K562 (cell line): Measurements from ENCODE around the gene COQ4. TPM values are rescaled to one million over a fixed set of nuclear protein-coding genes. Genes with fewer than 3 reads are reported as not detected.

Experiments used
- KLF10 ChIP-seq: fragments of 250-450 bp; sonication (Bioruptor Pico); IDR thresholded peaks from 2 replicates; pipeline ENCODE4 v1.6.1; 2021; ENCODE audit warnings: matching md5 sums
- KLF16 ChIP-seq: IDR thresholded peaks from 2 replicates; pipeline ENCODE4 v1.6.1; 2016; ENCODE audit warnings: antibody characterized with exemption
- MAFK ChIP-seq: IDR thresholded peaks from 2 replicates; pipeline ENCODE4 v1.6.1; 2011; ENCODE audit warnings: low read length, improper control_type of control experiment
- SP2 ChIP-seq: IDR thresholded peaks from 2 replicates; pipeline ENCODE4 v1.6.1; 2011; ENCODE audit warnings: mild to moderate bottlenecking, low read depth, low read length, moderate library complexity; ENCODE audit not compliant: poor library complexity, severe bottlenecking; ENCODE audit errors: extremely low read depth
- TOE1 ChIP-seq, 2 experiments: fragments of 450-650 bp in 1 of 2; sonication (generic) in 1 of 2; formaldehyde crosslinking in 1 of 2; IDR thresholded peaks; 2 replicates each; pipeline versions ENCODE4 v1.7.1 to v1.8.0; 2016 to 2022; ENCODE audit warnings: borderline replicate concordance in 2 of 2, mild to moderate bottlenecking in 2 of 2, antibody characterized with exemption in 1 of 2, inconsistent platforms in 1 of 2, low read depth in 1 of 2, missing genetic modification reagents in 1 of 2, moderate library complexity in 1 of 2
- ZBTB17 ChIP-seq: fragments of 450-650 bp; formaldehyde crosslinking; IDR thresholded peaks from 2 replicates; pipeline ENCODE4 v1.4.0; 2020; ENCODE audit warnings: mild to moderate bottlenecking
- ZBTB49 ChIP-seq: sonication (generic); formaldehyde crosslinking; IDR thresholded peaks from 2 replicates; pipeline ENCODE4 v1.8.0; 2022; ENCODE audit warnings: missing genetic modification reagents, mild to moderate bottlenecking, borderline replicate concordance
- ZNF79 ChIP-seq: fragments of 250-450 bp; sonication (Bioruptor Pico); IDR thresholded peaks from 2 replicates; pipeline ENCODE4 v1.4.0; 2020; ENCODE audit warnings: low read depth, mild to moderate bottlenecking, moderate library complexity
- polyA plus RNA-seq, 8 experiments: library from polyadenylated mRNA; depleted of rRNA in 4 of 8; stranded (reverse) in 5 of 8; unstranded in 3 of 8; fragments of >200 nt; fragmentation: Nextera tagmentation in 2 of 8; fragmentation: Illumina TruSeq in 1 of 8; extraction: Ambion mirVana in 2 of 8; extraction: Trizol in 1 of 8; gene quantifications; 2 replicates each; pipeline versions ENCODE4 v1.2.1 to v1.2.3, GENCODE V29; 2011 to 2014; ENCODE audit warnings: inconsistent platforms in 1 of 8, missing spikeins in 1 of 8
- total RNA-seq, 7 experiments: library from RNA; depleted of rRNA in 6 of 7; stranded (reverse); fragments of >200 nt in 6 of 7; fragmentation: Illumina TruSeq in 2 of 7; extraction: Trizol in 2 of 7; gene quantifications; 2 replicates each; pipeline versions ENCODE4 v1.2.1 to v1.2.3, GENCODE V29; 2011 to 2021; ENCODE audit warnings: low replicate concordance in 1 of 7
- TF ChIP-seq, protein P1 (sequence below), 2 experiments: fragments of 450-650 bp; formaldehyde crosslinking in 1 of 2; IDR thresholded peaks; 2 replicates each; pipeline versions ENCODE4 v1.4.0 to v1.6.1; 2014 to 2020; ENCODE audit warnings: mild to moderate bottlenecking in 2 of 2, borderline replicate concordance in 1 of 2, low read depth in 1 of 2
- TF ChIP-seq, protein P2 (sequence below): IDR thresholded peaks from 2 replicates; pipeline ENCODE4 v1.6.1; 2016; ENCODE audit warnings: missing genetic modification characterization, missing compliant biosample characterization

COQ4 gene
- total and polyA plus RNA-seq, 9 of the 15 experiments (the other 6 are each of a cell fraction or from before 2014, with no cell fraction given) = 9.1 to 135 (median 67.2) TPM

GRCh38 chr9:128275198-128276007 is 47.2 kb upstream of the COQ4 start, which contains the start of gene GOLGA2 (continued):
- TF ChIP-seq, protein P1, sequence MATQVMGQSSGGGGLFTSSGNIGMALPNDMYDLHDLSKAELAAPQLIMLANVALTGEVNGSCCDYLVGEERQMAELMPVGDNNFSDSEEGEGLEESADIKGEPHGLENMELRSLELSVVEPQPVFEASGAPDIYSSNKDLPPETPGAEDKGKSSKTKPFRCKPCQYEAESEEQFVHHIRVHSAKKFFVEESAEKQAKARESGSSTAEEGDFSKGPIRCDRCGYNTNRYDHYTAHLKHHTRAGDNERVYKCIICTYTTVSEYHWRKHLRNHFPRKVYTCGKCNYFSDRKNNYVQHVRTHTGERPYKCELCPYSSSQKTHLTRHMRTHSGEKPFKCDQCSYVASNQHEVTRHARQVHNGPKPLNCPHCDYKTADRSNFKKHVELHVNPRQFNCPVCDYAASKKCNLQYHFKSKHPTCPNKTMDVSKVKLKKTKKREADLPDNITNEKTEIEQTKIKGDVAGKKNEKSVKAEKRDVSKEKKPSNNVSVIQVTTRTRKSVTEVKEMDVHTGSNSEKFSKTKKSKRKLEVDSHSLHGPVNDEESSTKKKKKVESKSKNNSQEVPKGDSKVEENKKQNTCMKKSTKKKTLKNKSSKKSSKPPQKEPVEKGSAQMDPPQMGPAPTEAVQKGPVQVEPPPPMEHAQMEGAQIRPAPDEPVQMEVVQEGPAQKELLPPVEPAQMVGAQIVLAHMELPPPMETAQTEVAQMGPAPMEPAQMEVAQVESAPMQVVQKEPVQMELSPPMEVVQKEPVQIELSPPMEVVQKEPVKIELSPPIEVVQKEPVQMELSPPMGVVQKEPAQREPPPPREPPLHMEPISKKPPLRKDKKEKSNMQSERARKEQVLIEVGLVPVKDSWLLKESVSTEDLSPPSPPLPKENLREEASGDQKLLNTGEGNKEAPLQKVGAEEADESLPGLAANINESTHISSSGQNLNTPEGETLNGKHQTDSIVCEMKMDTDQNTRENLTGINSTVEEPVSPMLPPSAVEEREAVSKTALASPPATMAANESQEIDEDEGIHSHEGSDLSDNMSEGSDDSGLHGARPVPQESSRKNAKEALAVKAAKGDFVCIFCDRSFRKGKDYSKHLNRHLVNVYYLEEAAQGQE (IDR thresholded peaks at IDR 0.05; ENCODE audit: borderline replicate concordance) = no peak
- TF ChIP-seq, protein P1 (CRISPR knock-in tag; IDR thresholded peaks at IDR 0.05; ENCODE audit: low read depth) = peak; percentile 80
- TF ChIP-seq ZNF79 (no peak), KLF10 (CRISPR knock-in tag) (no peak), MAFK (0 out of 2 replicates have a peak, but pooled peaks have one; percentile 1), KLF16 (no peak), TOE1 (IDR thresholded peaks at IDR 0.05; ENCODE audit: borderline replicate concordance) (no peak), TOE1 (CRISPR knock-in tag; IDR thresholded peaks at IDR 0.05; ENCODE audit: borderline replicate concordance, low read depth) (no peak), SP2 (no peak), ZBTB17 (CRISPR knock-in tag) (0 out of 2 replicates have a peak, but pooled peaks have one; percentile 39), ZBTB49 (CRISPR knock-in tag) (no peak)
- TF ChIP-seq, protein P2, sequence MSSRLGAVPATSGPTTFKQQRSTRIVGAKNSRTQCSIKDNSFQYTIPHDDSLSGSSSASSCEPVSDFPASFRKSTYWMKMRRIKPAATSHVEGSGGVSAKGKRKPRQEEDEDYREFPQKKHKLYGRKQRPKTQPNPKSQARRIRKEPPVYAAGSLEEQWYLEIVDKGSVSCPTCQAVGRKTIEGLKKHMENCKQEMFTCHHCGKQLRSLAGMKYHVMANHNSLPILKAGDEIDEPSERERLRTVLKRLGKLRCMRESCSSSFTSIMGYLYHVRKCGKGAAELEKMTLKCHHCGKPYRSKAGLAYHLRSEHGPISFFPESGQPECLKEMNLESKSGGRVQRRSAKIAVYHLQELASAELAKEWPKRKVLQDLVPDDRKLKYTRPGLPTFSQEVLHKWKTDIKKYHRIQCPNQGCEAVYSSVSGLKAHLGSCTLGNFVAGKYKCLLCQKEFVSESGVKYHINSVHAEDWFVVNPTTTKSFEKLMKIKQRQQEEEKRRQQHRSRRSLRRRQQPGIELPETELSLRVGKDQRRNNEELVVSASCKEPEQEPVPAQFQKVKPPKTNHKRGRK (tag) = no peak
